Stimulated activated naive CD8-positive, alpha-beta T cell treated with anti-CD3 and anti-CD28 coated beads, Interleukin-15, Interleukin-2, amounts not matched to agents 100 U/mL and 50 U/mL, for 24 hours (primary cell): ENCODE results near the gene TNFRSF1A.
A peak's percentile ranks its signal among the peaks of the same experiment; 100 is the strongest.
"Not testable (repeated sequence)": the region's sequence is repeated elsewhere in the genome, so short reads cannot be mapped to it uniquely, and the experiment has no call there.

ENCODE experiments used
- ATAC-seq: fragments of 150-1000 bp; cut with Tn5 transposase; one replicate; pipeline ENCODE4 v1.10.0; 2021
- DNase-seq: peaks from one replicate; pipeline ENCODE4 v3.0.0; 2021

TNFRSF1A gene

GRCh38 chr12:6355491-6356373, 13.9 kb upstream of the TNFRSF1A start:
- DNase-seq (no peak), ATAC-seq (no peak)

DNA sequence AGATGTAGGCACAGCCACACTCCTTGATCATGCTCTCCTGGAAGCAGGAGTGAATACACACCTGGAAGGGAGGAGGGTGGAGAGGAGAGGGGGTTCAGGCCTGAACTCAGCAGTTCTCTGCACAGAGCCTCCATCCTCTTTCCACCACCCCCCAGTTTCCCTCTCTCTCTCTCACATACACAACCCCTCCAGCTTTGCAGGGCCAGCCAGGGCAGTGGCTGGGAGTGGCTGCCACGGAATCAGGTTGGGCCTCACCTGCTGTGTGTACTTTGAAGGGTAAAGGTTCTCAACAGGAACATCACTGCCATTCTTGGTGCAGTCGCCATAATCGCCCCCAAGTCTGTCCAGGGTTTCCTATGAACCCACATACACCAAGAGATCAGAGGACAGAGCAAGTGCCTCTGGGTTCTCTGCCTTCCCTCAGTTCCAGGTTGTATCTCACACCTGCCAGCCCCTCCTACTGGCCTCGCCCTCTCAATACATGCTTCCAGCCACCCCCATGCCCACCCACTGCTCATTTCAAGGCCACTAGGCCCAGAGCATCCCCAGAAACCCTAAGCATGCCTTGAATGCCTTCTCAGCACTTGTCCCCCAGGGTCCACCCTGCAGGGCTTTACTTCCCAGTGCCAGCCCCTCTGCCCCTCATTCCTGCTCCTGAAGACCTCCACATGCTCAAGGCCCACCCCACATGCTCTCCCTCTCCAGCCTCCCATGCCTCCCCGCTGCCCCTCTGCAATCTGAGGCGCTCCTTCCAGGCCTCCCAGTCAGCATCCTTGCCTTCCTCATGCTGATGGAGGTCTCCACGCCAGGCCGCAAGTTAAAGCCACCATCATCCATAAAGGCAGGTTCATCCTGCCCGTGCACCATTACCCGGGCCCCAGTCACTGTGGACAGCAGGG, 12.9 kb upstream of the TNFRSF1A start:
- ATAC-seq (no peak), DNase-seq (no peak)

- peak; percentile 19 for ATAC-seq
- no peak for DNase-seq
Observed at GRCh38 chr12:6352193-6353173, 10.6 kb upstream of the TNFRSF1A start.

- DNase-seq (no peak), ATAC-seq (no peak)
Observed at GRCh38 chr12:6351622-6352021, 9.7 kb upstream of the TNFRSF1A start.

DNA sequence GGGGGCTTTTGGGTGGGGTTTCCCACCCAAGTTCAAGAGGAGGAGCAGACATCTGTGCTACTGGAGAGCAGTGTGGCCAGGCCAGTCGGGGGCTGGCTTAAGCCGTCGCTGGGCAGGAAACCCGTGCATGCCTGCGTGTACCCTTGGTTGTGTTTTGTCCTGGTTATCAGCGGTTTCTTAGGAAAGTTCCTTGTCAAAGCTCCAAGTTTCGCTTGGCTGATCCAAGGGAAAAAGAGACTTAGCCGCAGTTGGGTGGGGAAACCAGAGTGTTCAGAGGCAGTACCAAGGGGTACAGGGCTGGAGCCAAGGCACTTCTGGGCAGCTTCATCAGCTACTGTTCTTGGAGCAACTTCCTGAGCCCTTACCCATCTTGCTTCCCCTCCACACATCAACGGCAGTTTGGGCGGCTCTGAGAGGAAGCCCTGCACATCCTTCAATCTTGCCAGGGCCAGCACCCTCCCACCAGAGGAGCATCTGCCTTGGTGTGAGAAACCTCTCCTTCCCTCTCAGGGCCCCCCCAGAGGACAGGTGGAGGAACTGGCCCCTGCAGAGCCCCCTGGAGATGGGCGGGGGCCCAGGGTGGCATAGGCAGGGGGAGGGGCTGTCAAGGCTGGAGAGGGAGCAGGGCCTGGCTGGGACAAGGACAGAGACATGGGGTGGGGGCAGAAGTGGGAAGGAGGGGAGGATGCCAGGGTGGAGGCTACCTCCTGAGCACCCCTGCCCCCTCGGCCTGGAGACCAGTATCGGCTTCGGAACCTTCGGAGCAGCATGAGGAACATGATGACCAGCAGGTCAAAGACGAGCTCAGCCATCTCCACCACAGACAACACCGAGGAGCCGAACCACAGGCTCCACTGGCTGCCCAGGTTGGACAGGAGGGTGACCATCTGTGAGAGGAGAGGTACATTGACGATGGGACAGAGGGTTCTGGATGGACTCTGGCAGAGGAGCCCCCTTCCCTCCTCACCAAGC, 5.8 kb upstream of the TNFRSF1A start:
- DNase-seq: no peak
- ATAC-seq: no peak

DNA sequence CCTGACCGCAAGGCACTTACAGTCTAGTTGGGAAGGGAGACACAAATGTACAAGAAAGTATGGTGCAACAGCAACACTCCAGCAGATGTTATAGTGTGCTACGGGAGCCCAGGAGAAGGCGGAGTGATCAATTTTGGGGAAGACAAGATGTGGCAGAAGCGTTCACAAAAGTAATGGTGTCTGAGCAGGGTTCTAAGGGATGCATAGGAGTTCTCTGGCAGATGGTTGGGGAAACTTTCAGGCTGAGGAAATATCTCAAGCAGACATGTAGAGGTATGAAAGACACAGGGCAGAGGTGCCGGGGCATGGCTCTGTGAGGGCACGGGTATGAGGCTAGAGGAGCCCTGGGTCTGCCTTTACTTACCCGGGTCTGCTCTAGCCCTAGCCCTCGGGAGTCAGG, 5.1 kb upstream of the TNFRSF1A start:
- no peak for ATAC-seq
- no peak for DNase-seq

GRCh38 chr12:6346235-6346832, 4.5 kb upstream of the TNFRSF1A start:
- no peak for ATAC-seq
- no peak for DNase-seq

- peak; percentile 80 for ATAC-seq
- DNase-seq: peak; percentile 64
Observed at GRCh38 chr12:6345319-6346091, 3.6 kb upstream of the TNFRSF1A start.

DNA sequence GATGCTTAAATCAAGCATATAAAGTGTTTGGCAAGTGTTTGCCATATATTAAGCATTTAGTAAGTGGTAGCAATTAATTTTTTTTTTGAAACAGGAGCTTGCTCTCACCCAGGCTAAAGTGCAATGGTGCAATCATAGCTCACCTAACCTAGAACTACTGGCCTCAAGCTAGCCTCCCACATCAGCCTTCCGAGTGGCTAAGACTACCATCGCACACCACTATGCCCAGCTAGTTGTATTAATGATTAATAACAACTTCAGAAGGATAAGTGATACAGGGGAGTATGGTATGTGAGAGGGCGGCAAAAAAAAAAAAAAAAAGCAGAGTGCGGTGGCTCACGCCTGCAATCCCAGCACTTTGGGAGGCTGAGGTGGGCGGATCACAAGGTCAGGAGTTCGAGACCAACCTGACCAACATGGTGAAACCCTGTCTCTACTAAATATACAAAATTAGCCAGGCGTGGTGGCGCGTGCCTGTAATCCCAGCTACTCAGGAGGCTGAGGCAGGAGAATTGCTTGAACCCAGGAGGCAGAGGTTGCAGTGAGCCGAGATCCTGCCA, 2.3 kb upstream of the TNFRSF1A start:
- DNase-seq, ATAC-seq: not testable (repeated sequence)

- ATAC-seq: no peak
Observed at GRCh38 chr12:6343518-6343917, 1.6 kb upstream of the TNFRSF1A start.

DNA sequence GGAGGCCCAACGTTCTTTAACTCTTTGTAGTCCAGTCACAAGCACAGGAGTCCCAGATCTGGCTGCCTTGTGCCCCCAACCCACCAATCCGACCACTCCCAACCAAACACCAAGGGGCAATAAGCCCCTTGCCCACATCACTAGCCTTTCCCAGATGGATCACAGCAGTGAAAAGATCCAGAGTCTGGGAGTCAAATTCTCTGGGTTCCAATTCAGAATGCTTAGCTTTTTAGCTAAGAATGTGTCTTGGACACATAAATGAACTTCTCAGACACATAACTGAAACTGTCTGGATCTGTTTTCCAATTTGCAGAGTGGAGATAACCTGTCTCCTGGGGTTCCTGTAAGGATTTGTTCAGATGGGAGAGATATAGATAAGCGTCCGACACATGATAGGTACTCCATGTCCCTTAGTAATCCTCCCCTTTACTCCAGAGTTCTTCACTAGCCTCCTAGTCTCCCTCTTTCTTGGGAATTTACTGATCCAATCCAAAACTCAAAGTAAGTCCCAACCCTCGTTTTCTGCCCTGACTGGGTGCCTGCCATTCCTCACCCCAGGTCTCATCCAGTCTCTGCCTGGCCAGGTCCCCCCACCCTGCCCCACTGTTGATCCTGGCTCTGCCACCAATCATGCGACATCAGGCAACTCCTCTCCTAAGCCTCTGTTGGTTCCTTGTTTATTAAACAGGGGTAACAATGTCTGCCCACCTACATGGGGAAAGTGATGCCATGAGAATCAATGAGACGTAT, 439 bp upstream of the TNFRSF1A start:
- DNase-seq (no peak), ATAC-seq (no peak)

More at GRCh38 chr12:6343518-6343917, 1.6 kb upstream of the TNFRSF1A start:
- DNase-seq: no peak

GRCh38 chr12:6340745-6341416, 995 bp downstream of the TNFRSF1A start:
- ATAC-seq (no peak), DNase-seq (no peak)

DNA sequence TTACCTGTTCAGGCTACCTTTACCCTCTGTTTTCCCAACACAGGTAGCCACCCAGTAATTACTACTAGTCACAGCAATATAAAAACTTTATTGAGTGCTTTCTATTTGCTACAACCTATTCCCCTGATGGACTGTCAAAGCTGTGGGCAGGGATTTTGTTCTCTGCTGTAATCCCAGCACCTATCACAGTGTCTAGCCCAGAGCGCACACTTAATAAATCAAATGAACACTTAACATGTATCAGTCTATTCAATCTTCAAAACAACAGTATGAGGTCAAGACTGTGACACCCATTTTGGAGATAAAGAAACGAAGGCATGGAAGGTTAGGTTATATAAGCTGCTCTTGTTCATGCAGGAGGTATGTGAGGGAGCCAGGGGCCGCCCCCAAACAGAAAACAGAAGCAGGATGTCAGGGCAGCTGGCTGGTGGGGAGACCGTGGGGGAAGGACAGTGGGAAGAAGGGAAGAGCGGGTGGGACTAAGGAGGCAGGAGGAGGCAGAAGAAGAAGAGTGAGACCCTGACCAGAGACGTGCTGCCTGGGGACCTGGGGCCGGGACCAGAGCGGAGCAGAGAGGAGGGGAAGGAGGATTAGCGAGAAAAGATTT, 1.7 kb downstream of the TNFRSF1A start:
- DNase-seq (no peak), ATAC-seq (no peak)

DNA sequence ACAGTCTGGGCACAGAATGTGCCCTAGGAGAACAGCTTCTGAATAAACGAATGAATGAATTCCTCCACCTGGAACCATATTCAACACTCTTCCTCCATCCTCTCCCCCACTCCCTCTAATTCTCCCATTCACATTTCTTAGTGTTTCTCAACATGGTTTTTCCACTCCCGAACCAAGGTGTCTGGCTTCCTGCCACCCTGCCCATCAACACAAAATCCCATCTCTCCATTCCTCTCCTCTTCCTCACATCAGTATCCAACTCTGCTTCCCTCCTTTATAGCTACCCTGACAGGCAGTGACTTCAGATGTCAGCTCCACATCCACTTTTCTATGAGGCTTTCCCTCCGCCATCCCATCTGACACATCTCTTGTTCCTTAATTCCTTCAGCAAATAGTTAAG, 2.9 kb downstream of the TNFRSF1A start:
- DNase-seq (no peak), ATAC-seq (no peak)

GRCh38 chr12:6338536-6338935, 3.3 kb downstream of the TNFRSF1A start:
- ATAC-seq, DNase-seq: not testable (repeated sequence)

DNA sequence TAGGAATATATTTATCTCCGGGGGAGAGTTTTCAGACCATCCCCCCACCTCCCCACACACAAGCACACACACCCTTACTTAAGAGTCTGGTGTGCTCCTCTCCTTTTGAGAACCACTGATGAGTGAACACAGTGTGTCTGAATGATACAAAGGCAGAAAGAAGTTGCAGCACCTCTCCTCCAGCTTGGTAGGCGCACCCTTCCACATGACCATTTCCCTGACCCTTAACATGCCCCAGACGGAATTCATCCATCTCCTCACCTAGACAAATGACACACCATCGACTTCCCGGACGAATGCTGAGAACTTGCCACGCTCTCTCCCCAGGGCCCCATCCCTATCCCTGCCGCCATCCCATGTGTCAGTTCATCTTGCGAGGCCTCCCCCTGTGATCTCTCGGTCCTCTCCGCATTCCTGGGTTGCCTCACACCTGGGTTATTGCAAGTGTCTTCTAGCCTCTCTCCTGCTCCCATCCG, 3.9 kb downstream of the TNFRSF1A start:
- ATAC-seq (no peak), DNase-seq (no peak)
